MCF 10A (cell line): ENCODE results near the gene SLC9A1. TPM values are rescaled to one million over a fixed set of nuclear protein-coding genes. Genes with fewer than 3 reads are reported as not detected.

ENCODE experiments used
- BruUV-seq: library from RNA; stranded (reverse); fragments of 400-500 nt; replicated peaks from 2 replicates; lab custom pipeline; 2021; lab: Mats Ljungman, UMichigan
- CTCF ChIA-PET: fragments of 300-600 bp; sonication (Branson Sonifier 250); formaldehyde crosslinking; extraction: SDS; loops from one replicate; lab custom pipeline; 2021; ENCODE audit warnings: antibody characterized with exemption, inconsistent platforms; lab: Yijun Ruan, JAX
- POLR2A ChIA-PET: fragments of 300-600, 350-650 bp; sonication (Branson Sonifier 250); formaldehyde crosslinking; extraction: SDS; loops from one replicate; lab custom pipeline; 2020; ENCODE audit warnings: antibody characterized with exemption, inconsistent platforms; lab: Yijun Ruan, JAX
- DNase-seq: peaks from one replicate; pipeline ENCODE4 v3.0.0-alpha.2; 2018; ENCODE audit not compliant: unreplicated experiment
- H3K27ac Mint-ChIP-seq: one replicate; pipeline ENCODE4 v1.8.0; 2022; ENCODE audit warnings: mild to moderate bottlenecking, low read depth, mixed read lengths; ENCODE audit not compliant: unreplicated experiment
- H3K27me3 Mint-ChIP-seq: one replicate; pipeline ENCODE4 v1.8.0; 2022; ENCODE audit warnings: mixed read lengths; ENCODE audit not compliant: insufficient read depth, unreplicated experiment
- H3K36me3 Mint-ChIP-seq: one replicate; pipeline ENCODE4 v1.8.0; 2022; ENCODE audit warnings: mild to moderate bottlenecking, moderate library complexity, mixed read lengths; ENCODE audit not compliant: insufficient read depth, unreplicated experiment
- H3K4me1 Mint-ChIP-seq: one replicate; pipeline ENCODE4 v1.8.0; 2022; ENCODE audit warnings: mixed read lengths; ENCODE audit not compliant: insufficient read depth, unreplicated experiment
- H3K4me3 Mint-ChIP-seq: one replicate; pipeline ENCODE4 v1.8.0; 2022; ENCODE audit warnings: mild to moderate bottlenecking, moderate library complexity, mixed read lengths; ENCODE audit not compliant: unreplicated experiment
- H3K9me3 Mint-ChIP-seq: one replicate; pipeline ENCODE4 v1.8.0; 2022; ENCODE audit warnings: mixed read lengths; ENCODE audit not compliant: unreplicated experiment
- intact Hi-C: fragments of 100-400 bp; cut with micrococcal nuclease; formaldehyde crosslinking; loops from 2 replicates; pipeline ENCODE4 v1.14.1; 2022
- total RNA-seq: library from RNA; stranded (reverse); gene quantifications from 2 replicates; pipeline ENCODE4 v1.2.3, GENCODE V29; 2022
- TF ChIP-seq, protein P1 (sequence below): fragments of 200-600 bp; IDR thresholded peaks from one replicate; pipeline ENCODE4 v1.8.0; 2022; ENCODE audit warnings: antibody characterized with exemption, mild to moderate bottlenecking; ENCODE audit not compliant: unreplicated experiment

The SLC9A1 gene
- total RNA-seq, 1 experiment from 2014 or later, result 88.8 TPM

DNA sequence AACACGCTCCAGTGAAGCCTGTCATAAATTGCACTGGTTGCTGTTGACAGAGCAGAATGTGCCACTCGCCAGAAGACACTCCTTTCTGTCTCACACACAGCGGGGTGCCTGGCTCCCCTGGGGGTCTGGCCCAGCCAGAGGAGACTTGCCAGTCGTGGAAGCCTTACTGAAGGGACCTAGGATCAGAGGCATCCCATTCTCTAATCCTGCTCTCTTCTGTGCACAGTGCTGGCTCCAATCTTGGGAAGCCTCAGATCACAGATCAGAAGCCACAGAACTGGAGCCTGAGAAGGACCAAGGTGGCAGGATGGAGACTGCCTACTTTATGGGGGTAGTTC lies 1.4 kb downstream of the SLC9A1 start:
- TF ChIP-seq, protein P1, sequence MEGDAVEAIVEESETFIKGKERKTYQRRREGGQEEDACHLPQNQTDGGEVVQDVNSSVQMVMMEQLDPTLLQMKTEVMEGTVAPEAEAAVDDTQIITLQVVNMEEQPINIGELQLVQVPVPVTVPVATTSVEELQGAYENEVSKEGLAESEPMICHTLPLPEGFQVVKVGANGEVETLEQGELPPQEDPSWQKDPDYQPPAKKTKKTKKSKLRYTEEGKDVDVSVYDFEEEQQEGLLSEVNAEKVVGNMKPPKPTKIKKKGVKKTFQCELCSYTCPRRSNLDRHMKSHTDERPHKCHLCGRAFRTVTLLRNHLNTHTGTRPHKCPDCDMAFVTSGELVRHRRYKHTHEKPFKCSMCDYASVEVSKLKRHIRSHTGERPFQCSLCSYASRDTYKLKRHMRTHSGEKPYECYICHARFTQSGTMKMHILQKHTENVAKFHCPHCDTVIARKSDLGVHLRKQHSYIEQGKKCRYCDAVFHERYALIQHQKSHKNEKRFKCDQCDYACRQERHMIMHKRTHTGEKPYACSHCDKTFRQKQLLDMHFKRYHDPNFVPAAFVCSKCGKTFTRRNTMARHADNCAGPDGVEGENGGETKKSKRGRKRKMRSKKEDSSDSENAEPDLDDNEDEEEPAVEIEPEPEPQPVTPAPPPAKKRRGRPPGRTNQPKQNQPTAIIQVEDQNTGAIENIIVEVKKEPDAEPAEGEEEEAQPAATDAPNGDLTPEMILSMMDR, result no peak
- H3K27ac Mint-ChIP-seq, result peak overlapping the region; percentile 94
- intact Hi-C loops, result no loop called here
- H3K4me1 Mint-ChIP-seq, result peaks cover 62% of the 10 kb centered on the region
- DNase-seq, result no peak
- POLR2A ChIA-PET, result interaction anchor here (0.6 to 7.1 kb wide), 11 partner anchors 10 to 213 kb away, joined by 3 to 111 read pairs (median 4); partner anchors contain the start of gene MAP3K6
- no peaks in the 10 kb centered on the region for H3K27me3 Mint-ChIP-seq
- peak overlapping the region; percentile 92 for H3K4me3 Mint-ChIP-seq
- BruUV-seq, result no TSS peak
- H3K9me3 Mint-ChIP-seq, result no peaks in the 10 kb centered on the region
- no peaks in the 10 kb centered on the region for H3K36me3 Mint-ChIP-seq
- CTCF ChIA-PET, result interaction anchor here (0.6 to 2.7 kb wide), 6 partner anchors 8 to 146 kb away, joined by 3 to 13 read pairs (median 7); no protein-coding TSS in a partner anchor

DNA sequence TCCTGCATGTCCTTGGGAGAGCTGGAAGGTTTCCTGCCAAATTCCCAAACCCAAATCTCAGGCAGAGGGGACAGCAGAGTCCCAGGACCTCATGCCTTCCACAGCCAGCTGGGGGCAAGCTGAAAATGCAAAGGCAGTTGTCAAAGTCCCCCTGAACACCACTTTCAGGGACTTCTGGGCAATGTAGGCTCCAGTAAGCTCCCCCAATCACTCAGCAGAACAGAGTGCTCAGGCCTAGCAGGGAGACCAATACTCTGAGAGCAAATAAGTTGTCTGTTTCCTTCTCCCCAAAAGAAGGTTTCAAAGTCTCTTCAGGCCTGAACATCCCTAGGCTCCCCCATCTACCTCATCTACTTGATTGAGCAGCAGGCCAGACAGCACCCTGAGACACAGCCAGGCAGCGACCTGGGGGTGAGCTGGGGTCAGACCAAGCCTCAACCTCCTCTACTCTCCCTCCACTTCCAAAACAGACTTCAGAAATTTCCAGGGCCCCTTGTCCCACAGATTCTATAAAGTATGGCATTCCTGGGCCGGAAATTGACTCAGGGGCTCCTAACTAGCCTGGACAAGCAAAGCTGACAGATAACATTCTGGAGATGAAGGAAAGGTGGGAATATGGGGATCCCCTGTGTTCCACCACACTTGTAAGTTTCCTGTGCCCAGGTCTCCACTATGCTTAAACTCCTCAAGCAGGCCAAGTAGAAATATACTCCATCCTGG lies 1.9 kb downstream of the SLC9A1 start:
- H3K36me3 Mint-ChIP-seq, result no peaks in the 10 kb centered on the region
- POLR2A ChIA-PET, result interaction anchor here (0.6 to 7.1 kb wide), 15 partner anchors 10 to 389 kb away, joined by 3 to 111 read pairs (median 3); no protein-coding TSS in a partner anchor
- TF ChIP-seq, protein P1, result no peak
- intact Hi-C loops, result no loop called here
- peak; percentile 46 for DNase-seq
- no TSS peak for BruUV-seq
- H3K4me3 Mint-ChIP-seq, result peak overlapping the region; percentile 92
- H3K27me3 Mint-ChIP-seq, result no peaks in the 10 kb centered on the region
- peak overlapping the region; percentile 94 for H3K27ac Mint-ChIP-seq
- CTCF ChIA-PET, result interaction anchor here (0.7 to 2.7 kb wide), 10 partner anchors 7 to 337 kb away, joined by 3 to 13 read pairs (median 5); partner anchors contain the start of gene WASF2
- H3K4me1 Mint-ChIP-seq, result peaks cover 63% of the 10 kb centered on the region
- H3K9me3 Mint-ChIP-seq, result no peaks in the 10 kb centered on the region

DNA sequence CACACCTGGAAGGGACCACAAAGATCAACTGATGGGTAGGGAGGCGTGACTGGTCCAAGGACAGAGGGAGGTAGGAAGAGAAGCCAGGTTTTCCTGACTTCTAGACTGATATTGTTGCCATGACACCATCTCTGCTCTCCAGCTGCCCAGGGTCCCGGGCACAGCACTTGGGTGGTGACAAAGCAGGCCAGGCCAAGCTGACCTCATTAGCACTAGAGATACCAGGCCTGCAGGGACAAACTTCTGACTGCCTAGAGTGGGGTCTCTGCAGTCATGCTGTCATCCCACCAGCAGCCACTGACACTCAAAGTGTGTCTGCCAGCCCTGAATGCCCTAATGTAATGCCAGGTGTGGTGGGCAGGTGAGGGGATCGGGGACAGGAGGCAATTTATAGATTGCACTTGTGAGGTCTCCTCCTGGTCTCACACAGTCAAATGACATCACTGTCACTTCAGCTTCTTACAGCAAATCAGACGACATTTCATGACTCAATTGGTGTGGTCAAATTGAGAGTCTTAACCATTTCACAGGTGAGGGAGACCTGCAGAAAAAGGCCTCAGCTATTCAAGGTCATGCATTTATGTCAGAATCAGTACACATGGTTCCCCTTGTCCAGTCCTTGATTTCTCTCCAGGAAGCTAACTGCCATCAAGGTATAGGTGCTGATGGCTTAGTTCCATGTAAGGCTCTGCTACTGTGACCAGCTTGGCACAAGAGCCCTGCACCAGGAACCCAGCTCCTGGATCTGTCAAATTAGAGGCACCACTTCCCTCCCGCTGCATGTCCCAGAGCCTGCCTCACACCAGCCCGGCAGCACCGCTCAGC lies 2.7 kb downstream of the SLC9A1 start:
- DNase-seq, result no peak
- peak overlapping the region; percentile 94 for H3K27ac Mint-ChIP-seq
- ChIA-PET POLR2A (interaction anchor here (0.6 to 7.1 kb wide), 11 partner anchors 9 to 156 kb away, joined by 3 to 111 read pairs (median 5); no protein-coding TSS in a partner anchor), CTCF (interaction anchor here (0.7 to 1.8 kb wide), 8 partner anchors 10 to 338 kb away, joined by 3 to 13 read pairs (median 4); partner anchors contain the start of gene WASF2)
- TF ChIP-seq, protein P1, result no peak
- H3K9me3 Mint-ChIP-seq, result no peaks in the 10 kb centered on the region
- H3K27me3 Mint-ChIP-seq, result no peaks in the 10 kb centered on the region
- peaks cover 63% of the 10 kb centered on the region for H3K4me1 Mint-ChIP-seq
- intact Hi-C loops, result no loop called here
- H3K4me3 Mint-ChIP-seq, result peak overlapping the region; percentile 92
- BruUV-seq, result no TSS peak
- no peaks in the 10 kb centered on the region for H3K36me3 Mint-ChIP-seq
